Esophagus muscularis mucosa (tissue), 4 donors: ENCODE measurements around the gene RHOG.

Experiments
- EP300 ChIP-seq: sonication (generic); formaldehyde crosslinking; IDR thresholded peaks from one replicate; pipeline ENCODE4 v1.6.1; 2017; ENCODE audit warnings: antibody characterized with exemption
- POLR2AphosphoS5 ChIP-seq, 2 donors: sonication (generic); formaldehyde crosslinking; IDR thresholded peaks; one replicate each; pipeline ENCODE4 v1.6.1; 2017; ENCODE audit warnings: antibody characterized with exemption in 2 of 2
- TF ChIP-seq, protein P1 (sequence below), 3 experiments: fragments of 200-600 bp in 2 of 3; fragments of 450-650 bp in 1 of 3; sonication (generic) in 2 of 3; IDR thresholded peaks; one replicate each; pipeline ENCODE4 v1.5.1; 2017 to 2019; ENCODE audit warnings: antibody characterized with exemption in 3 of 3, mild to moderate bottlenecking in 2 of 3, moderate library complexity in 1 of 3

DNA sequence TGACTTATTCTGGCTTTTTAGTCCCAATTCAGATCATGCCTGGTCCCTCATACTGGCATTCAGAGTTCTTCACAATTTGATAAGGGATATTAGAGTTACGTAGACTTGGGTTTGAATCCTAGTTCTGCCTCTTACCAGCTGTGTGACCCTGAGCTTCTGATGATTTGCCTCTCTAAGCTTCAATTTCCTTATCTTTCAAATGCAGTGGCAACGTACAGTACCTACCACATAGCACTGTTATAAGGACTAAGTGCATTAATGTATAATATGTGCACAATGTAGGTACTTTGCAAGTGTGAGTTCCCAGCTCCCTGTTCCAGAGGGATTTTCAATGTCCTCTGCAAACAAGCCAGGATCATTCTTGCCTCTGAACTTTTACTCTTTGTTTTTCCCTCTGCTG, 7.3 kb downstream of the RHOG start:
- TF ChIP-seq EP300 = no peak
- TF ChIP-seq, protein P1, sequence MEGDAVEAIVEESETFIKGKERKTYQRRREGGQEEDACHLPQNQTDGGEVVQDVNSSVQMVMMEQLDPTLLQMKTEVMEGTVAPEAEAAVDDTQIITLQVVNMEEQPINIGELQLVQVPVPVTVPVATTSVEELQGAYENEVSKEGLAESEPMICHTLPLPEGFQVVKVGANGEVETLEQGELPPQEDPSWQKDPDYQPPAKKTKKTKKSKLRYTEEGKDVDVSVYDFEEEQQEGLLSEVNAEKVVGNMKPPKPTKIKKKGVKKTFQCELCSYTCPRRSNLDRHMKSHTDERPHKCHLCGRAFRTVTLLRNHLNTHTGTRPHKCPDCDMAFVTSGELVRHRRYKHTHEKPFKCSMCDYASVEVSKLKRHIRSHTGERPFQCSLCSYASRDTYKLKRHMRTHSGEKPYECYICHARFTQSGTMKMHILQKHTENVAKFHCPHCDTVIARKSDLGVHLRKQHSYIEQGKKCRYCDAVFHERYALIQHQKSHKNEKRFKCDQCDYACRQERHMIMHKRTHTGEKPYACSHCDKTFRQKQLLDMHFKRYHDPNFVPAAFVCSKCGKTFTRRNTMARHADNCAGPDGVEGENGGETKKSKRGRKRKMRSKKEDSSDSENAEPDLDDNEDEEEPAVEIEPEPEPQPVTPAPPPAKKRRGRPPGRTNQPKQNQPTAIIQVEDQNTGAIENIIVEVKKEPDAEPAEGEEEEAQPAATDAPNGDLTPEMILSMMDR (IDR thresholded peaks at IDR 0.05) = no peak
- no peak for TF ChIP-seq POLR2AphosphoS5 (IDR thresholded peaks at IDR 0.05)
